Measurements from ENCODE around the gene HEY2.
A peak's percentile ranks its signal among the peaks of the same experiment; 100 is the strongest.

Gene HEY2

DNA sequence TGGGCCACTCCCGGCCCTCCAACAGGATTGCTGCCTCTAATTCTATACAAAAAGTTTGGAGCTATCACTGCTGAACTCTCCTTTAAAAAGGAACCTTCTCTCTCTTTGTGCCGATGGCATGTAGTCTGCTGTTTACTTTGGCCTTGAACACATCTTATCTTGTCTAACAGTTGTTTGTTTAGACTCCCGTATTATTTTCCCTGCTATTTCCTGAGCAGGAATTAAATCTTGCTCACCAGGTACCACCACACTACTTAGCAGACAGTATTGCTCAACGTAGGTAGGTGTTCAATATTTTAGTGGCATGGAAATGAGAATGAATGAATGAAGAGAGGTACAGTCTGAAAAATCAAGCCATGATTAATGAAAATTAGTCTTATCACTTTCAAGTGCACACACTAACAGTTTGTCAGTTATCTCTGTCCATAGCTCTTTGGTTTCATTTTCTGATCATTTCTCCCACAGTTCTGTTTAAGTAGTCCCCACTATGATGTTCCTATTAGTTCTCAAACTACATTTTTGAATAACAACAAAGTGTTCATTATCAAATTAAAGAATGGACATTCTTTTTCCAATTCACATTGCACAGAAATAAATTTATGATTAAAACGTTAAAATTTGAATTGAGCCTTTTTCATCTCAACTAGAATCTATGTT lies 6.8 kb upstream of the HEY2 start (continued):
- TF ChIP-seq, protein P1, sequence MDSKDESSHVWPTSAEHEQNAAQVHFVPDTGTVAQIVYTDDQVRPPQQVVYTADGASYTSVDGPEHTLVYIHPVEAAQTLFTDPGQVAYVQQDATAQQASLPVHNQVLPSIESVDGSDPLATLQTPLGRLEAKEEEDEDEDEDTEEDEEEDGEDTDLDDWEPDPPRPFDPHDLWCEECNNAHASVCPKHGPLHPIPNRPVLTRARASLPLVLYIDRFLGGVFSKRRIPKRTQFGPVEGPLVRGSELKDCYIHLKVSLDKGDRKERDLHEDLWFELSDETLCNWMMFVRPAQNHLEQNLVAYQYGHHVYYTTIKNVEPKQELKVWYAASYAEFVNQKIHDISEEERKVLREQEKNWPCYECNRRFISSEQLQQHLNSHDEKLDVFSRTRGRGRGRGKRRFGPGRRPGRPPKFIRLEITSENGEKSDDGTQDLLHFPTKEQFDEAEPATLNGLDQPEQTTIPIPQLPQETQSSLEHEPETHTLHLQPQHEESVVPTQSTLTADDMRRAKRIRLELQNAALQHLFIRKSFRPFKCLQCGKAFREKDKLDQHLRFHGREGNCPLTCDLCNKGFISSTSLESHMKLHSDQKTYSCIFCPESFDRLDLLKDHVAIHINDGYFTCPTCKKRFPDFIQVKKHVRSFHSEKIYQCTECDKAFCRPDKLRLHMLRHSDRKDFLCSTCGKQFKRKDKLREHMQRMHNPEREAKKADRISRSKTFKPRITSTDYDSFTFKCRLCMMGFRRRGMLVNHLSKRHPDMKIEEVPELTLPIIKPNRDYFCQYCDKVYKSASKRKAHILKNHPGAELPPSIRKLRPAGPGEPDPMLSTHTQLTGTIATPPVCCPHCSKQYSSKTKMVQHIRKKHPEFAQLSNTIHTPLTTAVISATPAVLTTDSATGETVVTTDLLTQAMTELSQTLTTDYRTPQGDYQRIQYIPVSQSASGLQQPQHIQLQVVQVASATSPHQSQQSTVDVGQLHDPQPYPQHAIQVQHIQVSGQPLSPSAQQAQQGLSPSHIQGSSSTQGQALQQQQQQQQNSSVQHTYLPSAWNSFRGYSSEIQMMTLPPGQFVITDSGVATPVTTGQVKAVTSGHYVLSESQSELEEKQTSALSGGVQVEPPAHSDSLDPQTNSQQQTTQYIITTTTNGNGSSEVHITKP (tag by site-specific recombination; IDR thresholded peaks at IDR 0.05): 0 out of 2 replicates have a peak, but pooled peaks have one; percentile 5
- TF ChIP-seq ZBTB26 (tag by site-specific recombination; optimal IDR thresholded peaks at IDR 0.05) (no peak), ZNF639 (tag by site-specific recombination; IDR thresholded peaks at IDR 0.05) (no peak), ZNF571 (tag by site-specific recombination; IDR thresholded peaks at IDR 0.05) (no peak), ZNF140 (tag by site-specific recombination; IDR thresholded peaks at IDR 0.05) (no peak), ZNF843 (tag by site-specific recombination; IDR thresholded peaks at IDR 0.05) (peak; percentile 41; the same call in 1 of the 2 replicates), ZFP3 (tag by site-specific recombination; IDR thresholded peaks at IDR 0.05; ENCODE audit: low read depth) (no peak), OVOL3 (tag by site-specific recombination; IDR thresholded peaks at IDR 0.05) (peak; percentile 37; the same call in 1 of the 2 replicates), ZNF394 (tag by site-specific recombination; IDR thresholded peaks at IDR 0.05; ENCODE audit: borderline replicate concordance) (no peak), ZNF701 (tag by site-specific recombination; IDR thresholded peaks at IDR 0.05) (no peak), ZFP69B (tag by site-specific recombination; IDR thresholded peaks at IDR 0.05) (no peak), ZNF658 (tag by site-specific recombination; IDR thresholded peaks at IDR 0.05) (no peak), ZNF558 (tag by site-specific recombination; IDR thresholded peaks at IDR 0.05) (no peak), ZNF513 (tag by site-specific recombination; IDR thresholded peaks at IDR 0.05) (no peak), ZNF202 (tag by site-specific recombination; IDR thresholded peaks at IDR 0.05; ENCODE audit: borderline replicate concordance) (no peak), MEIS1 (CRISPR knock-in tag; IDR thresholded peaks at IDR 0.05; ENCODE audit: borderline replicate concordance) (no peak), ZNF274 (IDR thresholded peaks at IDR 0.05; ENCODE audit: low read length) (no peak), ZNF274 (tag by site-specific recombination; IDR thresholded peaks at IDR 0.05; ENCODE audit: borderline replicate concordance) (no peak), REST (tag by site-specific recombination; IDR thresholded peaks at IDR 0.05) (no peak), ZNF214 (tag by site-specific recombination; IDR thresholded peaks at IDR 0.05; ENCODE audit: borderline replicate concordance) (no peak), ZIC2 (tag by site-specific recombination; IDR thresholded peaks at IDR 0.05) (no peak), ZNF223 (tag by site-specific recombination; IDR thresholded peaks at IDR 0.05) (no peak), ZNF514 (tag by site-specific recombination; IDR thresholded peaks at IDR 0.05) (no peak), GLI2 (tag by site-specific recombination; IDR thresholded peaks at IDR 0.05; ENCODE audit: borderline replicate concordance, low read depth) (no peak), ZBTB8A (tag by site-specific recombination; IDR thresholded peaks at IDR 0.05) (no peak)
- TF ChIP-seq, protein P2, sequence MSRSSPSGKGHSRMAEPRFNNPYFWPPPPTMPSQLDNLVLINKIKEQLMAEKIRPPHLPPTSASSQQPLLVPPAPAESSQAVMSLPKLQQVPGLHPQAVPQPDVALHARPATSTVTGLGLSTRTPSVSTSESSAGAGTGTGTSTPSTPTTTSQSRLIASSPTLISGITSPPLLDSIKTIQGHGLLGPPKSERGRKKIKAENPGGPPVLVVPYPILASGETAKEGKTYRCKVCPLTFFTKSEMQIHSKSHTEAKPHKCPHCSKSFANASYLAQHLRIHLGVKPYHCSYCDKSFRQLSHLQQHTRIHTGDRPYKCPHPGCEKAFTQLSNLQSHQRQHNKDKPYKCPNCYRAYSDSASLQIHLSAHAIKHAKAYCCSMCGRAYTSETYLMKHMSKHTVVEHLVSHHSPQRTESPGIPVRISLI (tag by site-specific recombination; IDR thresholded peaks at IDR 0.05): no peak

All from HEK293 (cell line).